ENCODE results near the gene BCL2L12.
A peak's percentile ranks its signal among the peaks of the same experiment; 100 is the strongest.

BCL2L12 gene

DNA sequence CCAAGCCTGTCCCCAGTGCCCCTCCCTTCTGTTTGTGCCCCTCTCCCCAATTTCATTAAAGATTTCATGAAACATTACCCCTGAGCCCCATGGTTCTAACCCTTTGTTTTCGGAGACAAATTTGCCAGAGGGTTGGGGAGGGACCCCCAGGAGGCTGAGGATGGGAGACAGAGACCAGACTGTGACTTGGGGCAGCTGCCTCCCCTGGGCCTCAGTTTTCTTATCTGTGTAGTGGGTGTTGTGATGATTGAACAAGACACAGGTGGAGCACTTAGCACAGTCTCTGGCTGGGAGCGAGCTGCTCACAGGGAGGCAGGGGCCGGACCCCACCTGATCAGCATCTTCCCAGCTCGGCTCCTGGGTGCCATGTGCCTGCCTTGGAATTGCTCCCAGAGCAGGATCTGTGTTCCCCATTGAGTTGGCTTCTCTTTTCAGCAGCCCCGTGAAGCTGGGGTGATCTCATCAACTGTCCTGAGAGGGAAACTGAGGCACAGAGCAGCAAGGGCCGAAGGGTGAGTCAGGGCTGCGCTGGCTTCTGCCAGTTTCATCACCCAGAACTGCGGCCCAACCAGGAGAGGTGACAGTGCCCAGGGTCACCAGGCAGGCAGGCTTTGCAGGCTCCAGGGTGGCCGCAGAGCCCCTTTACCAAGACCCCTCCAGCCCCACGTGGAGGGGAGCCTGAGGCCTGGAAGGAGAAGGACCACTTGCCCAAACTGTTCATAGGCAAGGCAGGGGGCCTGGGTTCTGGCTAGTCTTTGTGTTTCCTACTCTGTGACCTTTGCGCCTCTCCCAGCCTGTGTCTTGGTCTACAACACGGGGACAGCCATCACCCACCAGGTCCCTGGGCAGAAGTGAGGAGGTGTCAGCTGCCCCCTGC is 6.9 kb upstream of the BCL2L12 start:
- DNase-seq (ENCODE audit: extremely low read depth, insufficient read length), result no peak
- no peak overlapping the region for H3K4me3 ChIP-seq (replicated peaks; ENCODE audit: low read depth, low read length)
- H3K27me3 ChIP-seq (replicated peaks; ENCODE audit: control insufficient read depth, insufficient read depth, low read length), result no peaks in the 10 kb centered on the region
- TF ChIP-seq, protein P1, sequence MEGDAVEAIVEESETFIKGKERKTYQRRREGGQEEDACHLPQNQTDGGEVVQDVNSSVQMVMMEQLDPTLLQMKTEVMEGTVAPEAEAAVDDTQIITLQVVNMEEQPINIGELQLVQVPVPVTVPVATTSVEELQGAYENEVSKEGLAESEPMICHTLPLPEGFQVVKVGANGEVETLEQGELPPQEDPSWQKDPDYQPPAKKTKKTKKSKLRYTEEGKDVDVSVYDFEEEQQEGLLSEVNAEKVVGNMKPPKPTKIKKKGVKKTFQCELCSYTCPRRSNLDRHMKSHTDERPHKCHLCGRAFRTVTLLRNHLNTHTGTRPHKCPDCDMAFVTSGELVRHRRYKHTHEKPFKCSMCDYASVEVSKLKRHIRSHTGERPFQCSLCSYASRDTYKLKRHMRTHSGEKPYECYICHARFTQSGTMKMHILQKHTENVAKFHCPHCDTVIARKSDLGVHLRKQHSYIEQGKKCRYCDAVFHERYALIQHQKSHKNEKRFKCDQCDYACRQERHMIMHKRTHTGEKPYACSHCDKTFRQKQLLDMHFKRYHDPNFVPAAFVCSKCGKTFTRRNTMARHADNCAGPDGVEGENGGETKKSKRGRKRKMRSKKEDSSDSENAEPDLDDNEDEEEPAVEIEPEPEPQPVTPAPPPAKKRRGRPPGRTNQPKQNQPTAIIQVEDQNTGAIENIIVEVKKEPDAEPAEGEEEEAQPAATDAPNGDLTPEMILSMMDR (IDR thresholded peaks at IDR 0.05; ENCODE audit: insufficient read depth, low read length, poor library complexity, severe bottlenecking), result no peak
- H3K36me3 ChIP-seq (ENCODE audit: control insufficient read depth, insufficient read depth, low read length), result peaks cover 67% of the 10 kb centered on the region

DNA sequence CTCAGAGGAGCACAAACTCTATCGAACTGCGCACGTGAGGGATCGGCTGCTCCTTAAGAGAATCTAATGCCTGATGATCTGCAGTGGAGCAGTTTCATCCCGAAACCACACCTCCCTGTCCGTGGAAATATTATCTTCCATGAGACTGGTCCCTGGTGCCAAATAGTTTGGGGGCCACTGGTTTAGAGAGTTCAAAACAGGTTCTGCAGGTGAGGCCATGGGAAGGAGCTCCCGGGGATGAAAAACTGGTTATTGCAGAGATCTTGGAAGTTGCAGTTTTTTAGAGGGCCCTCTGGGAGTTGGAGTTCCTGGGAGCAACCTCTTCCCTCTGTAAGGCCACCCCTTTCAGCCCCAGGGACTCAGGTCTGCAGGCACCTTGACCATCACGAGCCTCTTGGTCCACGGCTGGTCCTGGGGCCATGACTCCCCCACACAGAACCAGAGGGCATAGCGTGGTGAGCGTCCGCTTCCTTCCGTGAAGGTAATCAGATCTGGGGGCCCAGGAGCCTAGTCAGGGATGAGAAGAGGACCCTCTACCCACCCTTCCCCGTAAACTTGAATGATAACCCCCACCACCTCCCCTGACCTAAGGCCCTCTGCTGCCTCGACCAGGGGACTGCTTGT is 5.3 kb upstream of the BCL2L12 start:
- Histone ChIP-seq H3K27me3 (replicated peaks; ENCODE audit: control insufficient read depth, insufficient read depth, low read length) (no peaks in the 10 kb centered on the region), H3K4me3 (replicated peaks; ENCODE audit: low read depth, low read length) (no peak overlapping the region), H3K36me3 (ENCODE audit: control insufficient read depth, insufficient read depth, low read length) (peaks cover 59% of the 10 kb centered on the region)
- TF ChIP-seq, protein P1 (IDR thresholded peaks at IDR 0.05; ENCODE audit: insufficient read depth, low read length, poor library complexity, severe bottlenecking), result no peak
- no peak for DNase-seq (ENCODE audit: extremely low read depth, insufficient read length)

DNA sequence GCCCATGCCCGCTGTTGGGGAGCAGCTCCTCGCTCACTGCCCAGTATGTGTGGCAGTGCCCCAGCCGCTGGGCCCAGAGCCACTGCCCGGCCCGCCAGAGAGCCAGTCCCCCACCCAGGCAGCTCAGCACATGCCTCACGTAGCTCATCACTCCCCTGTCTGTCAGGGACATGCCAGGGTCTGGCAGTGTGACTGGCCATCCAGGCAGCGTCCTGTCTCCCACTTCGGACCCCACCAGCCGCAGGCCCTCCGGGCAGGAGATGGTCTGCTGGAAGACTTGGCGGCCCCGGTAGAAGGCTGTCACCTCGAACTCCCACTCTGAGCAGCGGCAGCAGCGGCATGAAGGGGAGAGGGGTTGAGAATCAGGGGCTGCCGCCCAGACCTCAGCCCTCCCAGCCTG is 3.7 kb upstream of the BCL2L12 start:
- Histone ChIP-seq H3K4me3 (replicated peaks; ENCODE audit: low read depth, low read length) (no peak overlapping the region), H3K27me3 (replicated peaks; ENCODE audit: control insufficient read depth, insufficient read depth, low read length) (no peaks in the 10 kb centered on the region), H3K36me3 (ENCODE audit: control insufficient read depth, insufficient read depth, low read length) (peaks cover 51% of the 10 kb centered on the region)
- TF ChIP-seq, protein P1 (IDR thresholded peaks at IDR 0.05; ENCODE audit: insufficient read depth, low read length, poor library complexity, severe bottlenecking), result no peak
- no peak for DNase-seq (ENCODE audit: extremely low read depth, insufficient read length)

DNA sequence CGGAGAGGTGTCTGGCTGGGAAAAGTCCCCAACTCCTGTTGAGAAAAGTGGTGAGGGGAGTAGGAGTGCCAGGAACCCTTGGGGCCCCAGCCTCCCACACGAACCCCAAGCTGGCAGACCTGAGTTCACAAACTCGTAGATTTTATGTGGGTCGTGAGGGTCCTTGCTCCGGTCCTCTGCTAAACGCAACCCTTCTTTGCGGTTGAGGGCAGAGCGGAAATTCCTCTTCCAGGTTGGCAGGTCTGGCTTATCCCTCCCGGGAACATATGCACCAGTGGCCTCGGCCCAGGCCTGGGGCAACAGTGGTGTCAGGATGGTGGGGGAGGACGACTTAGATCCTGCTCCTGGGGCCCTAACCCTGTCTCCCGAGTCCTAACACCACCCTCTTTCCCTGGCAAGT is 2.5 kb upstream of the BCL2L12 start:
- Histone ChIP-seq H3K27me3 (replicated peaks; ENCODE audit: control insufficient read depth, insufficient read depth, low read length) (no peaks in the 10 kb centered on the region), H3K4me3 (replicated peaks; ENCODE audit: low read depth, low read length) (peak overlapping the region; percentile 25), H3K36me3 (ENCODE audit: control insufficient read depth, insufficient read depth, low read length) (peaks cover 43% of the 10 kb centered on the region)
- TF ChIP-seq, protein P1 (IDR thresholded peaks at IDR 0.05; ENCODE audit: insufficient read depth, low read length, poor library complexity, severe bottlenecking), result no peak
- DNase-seq (ENCODE audit: extremely low read depth, insufficient read length), result no peak

GRCh38 chr19:49664171-49665035 is 1.3 kb upstream of the BCL2L12 start:
- Histone ChIP-seq H3K27me3 (replicated peaks; ENCODE audit: control insufficient read depth, insufficient read depth, low read length) (no peaks in the 10 kb centered on the region), H3K4me3 (replicated peaks; ENCODE audit: low read depth, low read length) (peak overlapping the region; percentile 72), H3K36me3 (ENCODE audit: control insufficient read depth, insufficient read depth, low read length) (peaks cover 34% of the 10 kb centered on the region)
- DNase-seq (ENCODE audit: extremely low read depth, insufficient read length), result peak; percentile 84
- TF ChIP-seq, protein P1 (IDR thresholded peaks at IDR 0.05; ENCODE audit: insufficient read depth, low read length, poor library complexity, severe bottlenecking), result peak; percentile 5
